ENCODE results near the gene P4HA2.

DNA sequence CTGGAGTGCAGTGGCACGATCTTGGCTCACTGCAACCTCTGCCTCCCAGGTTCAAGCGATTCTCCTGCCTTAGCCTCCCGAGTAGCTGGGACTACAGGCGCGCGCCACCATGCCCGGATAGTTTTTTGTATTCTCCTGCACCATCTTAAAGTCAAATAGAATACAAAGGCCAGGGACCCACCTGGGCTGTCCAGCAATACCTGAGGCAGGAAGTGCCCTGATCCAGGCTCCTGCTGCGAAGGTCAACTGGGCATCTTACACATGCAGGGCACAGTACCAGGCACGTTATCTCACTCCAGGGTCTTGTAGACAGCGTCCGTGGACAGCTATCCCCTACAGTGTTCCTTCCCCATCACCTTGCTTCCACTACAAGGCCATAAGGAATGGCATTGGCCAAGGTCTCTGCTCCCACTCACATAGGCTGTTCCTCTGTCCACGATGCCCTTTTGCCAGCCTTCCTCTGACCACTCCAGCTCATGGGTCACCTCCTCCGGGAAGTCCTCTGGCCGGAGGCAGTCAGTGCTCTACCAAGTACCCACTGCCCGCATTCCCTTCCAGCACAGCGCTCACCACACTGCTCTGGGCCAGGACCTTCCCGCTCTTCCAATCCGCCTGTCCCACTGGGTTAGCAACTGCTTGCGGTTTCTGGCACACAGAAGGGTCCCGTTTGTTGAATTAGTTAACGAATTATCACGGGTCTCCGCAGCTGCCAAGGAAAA lies 978 bp downstream of the P4HA2 start:
- TF ChIP-seq, protein P1, sequence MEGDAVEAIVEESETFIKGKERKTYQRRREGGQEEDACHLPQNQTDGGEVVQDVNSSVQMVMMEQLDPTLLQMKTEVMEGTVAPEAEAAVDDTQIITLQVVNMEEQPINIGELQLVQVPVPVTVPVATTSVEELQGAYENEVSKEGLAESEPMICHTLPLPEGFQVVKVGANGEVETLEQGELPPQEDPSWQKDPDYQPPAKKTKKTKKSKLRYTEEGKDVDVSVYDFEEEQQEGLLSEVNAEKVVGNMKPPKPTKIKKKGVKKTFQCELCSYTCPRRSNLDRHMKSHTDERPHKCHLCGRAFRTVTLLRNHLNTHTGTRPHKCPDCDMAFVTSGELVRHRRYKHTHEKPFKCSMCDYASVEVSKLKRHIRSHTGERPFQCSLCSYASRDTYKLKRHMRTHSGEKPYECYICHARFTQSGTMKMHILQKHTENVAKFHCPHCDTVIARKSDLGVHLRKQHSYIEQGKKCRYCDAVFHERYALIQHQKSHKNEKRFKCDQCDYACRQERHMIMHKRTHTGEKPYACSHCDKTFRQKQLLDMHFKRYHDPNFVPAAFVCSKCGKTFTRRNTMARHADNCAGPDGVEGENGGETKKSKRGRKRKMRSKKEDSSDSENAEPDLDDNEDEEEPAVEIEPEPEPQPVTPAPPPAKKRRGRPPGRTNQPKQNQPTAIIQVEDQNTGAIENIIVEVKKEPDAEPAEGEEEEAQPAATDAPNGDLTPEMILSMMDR (IDR thresholded peaks at IDR 0.05; ENCODE audit: extremely low read depth in 1 of 2, insufficient read depth in 1 of 2, low read depth in 1 of 2, low read length in 2 of 2), result no peak
- TF ChIP-seq GATA2 (IDR thresholded peaks at IDR 0.05; ENCODE audit: insufficient read depth, insufficient read length, low read depth, low read length) (no peak), EZH2 (IDR thresholded peaks at IDR 0.05; ENCODE audit: borderline replicate concordance, low read depth, low read length, severe bottlenecking) (no peak), POLR2A (IDR thresholded peaks at IDR 0.05; ENCODE audit: low read depth, low read length) (no peak)

Measured in endothelial cell of umbilical vein (primary cell).